ENCODE measurements around the gene ISOC1. TPM values are rescaled to one million over a fixed set of nuclear protein-coding genes. Genes with fewer than 3 reads are reported as not detected.

The ISOC1 gene
- total RNA-seq, 1 experiment from 2014 or later, result 24.9 TPM

DNA sequence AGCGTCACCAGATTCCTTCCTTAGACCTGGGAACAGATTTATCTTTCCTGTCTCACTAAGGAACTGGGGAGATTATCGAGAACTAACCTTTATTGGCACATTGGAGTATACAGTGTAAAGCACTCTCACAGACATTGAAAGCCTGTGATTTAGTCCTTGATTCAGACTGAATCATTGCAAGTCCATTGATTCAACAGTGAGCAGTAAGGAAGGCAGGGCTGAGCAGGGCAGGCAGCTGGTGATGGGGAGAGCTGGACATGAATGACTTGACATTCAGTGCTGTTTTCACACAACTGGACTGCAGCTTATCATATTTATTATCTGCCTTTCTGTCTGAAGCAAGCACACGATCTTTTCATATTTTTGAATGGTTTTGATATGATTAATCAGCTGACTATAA, 16.2 kb downstream of the ISOC1 start:
- Mint-ChIP-seq H3K27ac (no peak overlapping the region), H3K36me3 (peaks cover 8% of the 10 kb centered on the region), H3K4me3 (no peak overlapping the region), H3K4me1 (peaks cover 15% of the 10 kb centered on the region), H3K9me3 (no peaks in the 10 kb centered on the region), H3K27me3 (ENCODE audit: low read depth) (no peaks in the 10 kb centered on the region)
- DNase-seq (ENCODE audit: low spot score) (no peak), ATAC-seq (no peak)
- ChIA-PET POLR2A (no interaction called here), CTCF (no interaction called here)
- no peak for TF ChIP-seq PRRX2 (CRISPR knock-in tag; IDR thresholded peaks at IDR 0.05)
- TF ChIP-seq, protein P1, sequence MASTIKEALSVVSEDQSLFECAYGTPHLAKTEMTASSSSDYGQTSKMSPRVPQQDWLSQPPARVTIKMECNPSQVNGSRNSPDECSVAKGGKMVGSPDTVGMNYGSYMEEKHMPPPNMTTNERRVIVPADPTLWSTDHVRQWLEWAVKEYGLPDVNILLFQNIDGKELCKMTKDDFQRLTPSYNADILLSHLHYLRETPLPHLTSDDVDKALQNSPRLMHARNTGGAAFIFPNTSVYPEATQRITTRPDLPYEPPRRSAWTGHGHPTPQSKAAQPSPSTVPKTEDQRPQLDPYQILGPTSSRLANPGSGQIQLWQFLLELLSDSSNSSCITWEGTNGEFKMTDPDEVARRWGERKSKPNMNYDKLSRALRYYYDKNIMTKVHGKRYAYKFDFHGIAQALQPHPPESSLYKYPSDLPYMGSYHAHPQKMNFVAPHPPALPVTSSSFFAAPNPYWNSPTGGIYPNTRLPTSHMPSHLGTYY (CRISPR knock-in tag; IDR thresholded peaks at IDR 0.05), result no peak
- no peak for TF ChIP-seq EMX1 (CRISPR knock-in tag; IDR thresholded peaks at IDR 0.05)
- TF ChIP-seq ZNF219 (CRISPR knock-in tag; IDR thresholded peaks at IDR 0.05; ENCODE audit: borderline replicate concordance), result no peak
- TF ChIP-seq KAT7 (CRISPR knock-in tag; IDR thresholded peaks at IDR 0.05; ENCODE audit: borderline replicate concordance), result no peak
- TF ChIP-seq, protein P2, sequence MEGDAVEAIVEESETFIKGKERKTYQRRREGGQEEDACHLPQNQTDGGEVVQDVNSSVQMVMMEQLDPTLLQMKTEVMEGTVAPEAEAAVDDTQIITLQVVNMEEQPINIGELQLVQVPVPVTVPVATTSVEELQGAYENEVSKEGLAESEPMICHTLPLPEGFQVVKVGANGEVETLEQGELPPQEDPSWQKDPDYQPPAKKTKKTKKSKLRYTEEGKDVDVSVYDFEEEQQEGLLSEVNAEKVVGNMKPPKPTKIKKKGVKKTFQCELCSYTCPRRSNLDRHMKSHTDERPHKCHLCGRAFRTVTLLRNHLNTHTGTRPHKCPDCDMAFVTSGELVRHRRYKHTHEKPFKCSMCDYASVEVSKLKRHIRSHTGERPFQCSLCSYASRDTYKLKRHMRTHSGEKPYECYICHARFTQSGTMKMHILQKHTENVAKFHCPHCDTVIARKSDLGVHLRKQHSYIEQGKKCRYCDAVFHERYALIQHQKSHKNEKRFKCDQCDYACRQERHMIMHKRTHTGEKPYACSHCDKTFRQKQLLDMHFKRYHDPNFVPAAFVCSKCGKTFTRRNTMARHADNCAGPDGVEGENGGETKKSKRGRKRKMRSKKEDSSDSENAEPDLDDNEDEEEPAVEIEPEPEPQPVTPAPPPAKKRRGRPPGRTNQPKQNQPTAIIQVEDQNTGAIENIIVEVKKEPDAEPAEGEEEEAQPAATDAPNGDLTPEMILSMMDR (IDR thresholded peaks at IDR 0.05), result no peak
- TF ChIP-seq, protein P3, sequence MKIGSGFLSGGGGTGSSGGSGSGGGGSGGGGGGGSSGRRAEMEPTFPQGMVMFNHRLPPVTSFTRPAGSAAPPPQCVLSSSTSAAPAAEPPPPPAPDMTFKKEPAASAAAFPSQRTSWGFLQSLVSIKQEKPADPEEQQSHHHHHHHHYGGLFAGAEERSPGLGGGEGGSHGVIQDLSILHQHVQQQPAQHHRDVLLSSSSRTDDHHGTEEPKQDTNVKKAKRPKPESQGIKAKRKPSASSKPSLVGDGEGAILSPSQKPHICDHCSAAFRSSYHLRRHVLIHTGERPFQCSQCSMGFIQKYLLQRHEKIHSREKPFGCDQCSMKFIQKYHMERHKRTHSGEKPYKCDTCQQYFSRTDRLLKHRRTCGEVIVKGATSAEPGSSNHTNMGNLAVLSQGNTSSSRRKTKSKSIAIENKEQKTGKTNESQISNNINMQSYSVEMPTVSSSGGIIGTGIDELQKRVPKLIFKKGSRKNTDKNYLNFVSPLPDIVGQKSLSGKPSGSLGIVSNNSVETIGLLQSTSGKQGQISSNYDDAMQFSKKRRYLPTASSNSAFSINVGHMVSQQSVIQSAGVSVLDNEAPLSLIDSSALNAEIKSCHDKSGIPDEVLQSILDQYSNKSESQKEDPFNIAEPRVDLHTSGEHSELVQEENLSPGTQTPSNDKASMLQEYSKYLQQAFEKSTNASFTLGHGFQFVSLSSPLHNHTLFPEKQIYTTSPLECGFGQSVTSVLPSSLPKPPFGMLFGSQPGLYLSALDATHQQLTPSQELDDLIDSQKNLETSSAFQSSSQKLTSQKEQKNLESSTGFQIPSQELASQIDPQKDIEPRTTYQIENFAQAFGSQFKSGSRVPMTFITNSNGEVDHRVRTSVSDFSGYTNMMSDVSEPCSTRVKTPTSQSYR (CRISPR knock-in tag; IDR thresholded peaks at IDR 0.05), result no peak

DNA sequence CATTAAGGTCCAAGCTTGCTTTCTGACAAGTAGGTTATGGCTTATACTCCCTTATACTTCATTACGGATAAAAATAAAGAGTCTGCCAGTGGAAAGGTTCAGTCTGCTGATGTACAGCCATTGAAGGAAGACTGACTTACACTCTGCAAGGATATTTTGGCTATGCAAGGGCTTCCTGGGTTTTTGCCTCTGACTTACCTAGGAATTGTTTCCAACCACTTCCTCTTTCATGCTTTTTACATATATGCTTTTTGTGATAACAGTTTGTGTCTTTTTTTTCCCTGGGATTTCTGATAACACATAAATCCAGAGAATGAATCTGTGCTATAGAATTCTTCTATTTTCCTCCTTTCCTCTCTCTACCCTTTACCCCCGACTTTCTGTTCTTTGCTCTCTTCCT, 16.8 kb downstream of the ISOC1 start:
- H3K4me3 Mint-ChIP-seq, result no peak overlapping the region
- ChIA-PET POLR2A (interaction anchor here (0.7 to 1.0 kb wide), 2 partner anchors 16 to 17 kb away, joined by 3 to 4 read pairs; partner anchors contain the start of gene ISOC1), CTCF (no interaction called here)
- no peak for DNase-seq (ENCODE audit: low spot score)
- H3K9me3 Mint-ChIP-seq, result no peaks in the 10 kb centered on the region
- no peak for ATAC-seq
- no peak overlapping the region for H3K27ac Mint-ChIP-seq
- peaks cover 18% of the 10 kb centered on the region for H3K4me1 Mint-ChIP-seq
- H3K36me3 Mint-ChIP-seq, result peaks cover 8% of the 10 kb centered on the region
- no peaks in the 10 kb centered on the region for H3K27me3 Mint-ChIP-seq (ENCODE audit: low read depth)
- TF ChIP-seq, protein P4, sequence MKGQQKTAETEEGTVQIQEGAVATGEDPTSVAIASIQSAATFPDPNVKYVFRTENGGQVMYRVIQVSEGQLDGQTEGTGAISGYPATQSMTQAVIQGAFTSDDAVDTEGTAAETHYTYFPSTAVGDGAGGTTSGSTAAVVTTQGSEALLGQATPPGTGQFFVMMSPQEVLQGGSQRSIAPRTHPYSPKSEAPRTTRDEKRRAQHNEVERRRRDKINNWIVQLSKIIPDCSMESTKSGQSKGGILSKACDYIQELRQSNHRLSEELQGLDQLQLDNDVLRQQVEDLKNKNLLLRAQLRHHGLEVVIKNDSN (CRISPR knock-in tag; IDR thresholded peaks at IDR 0.05), result no peak
- TF ChIP-seq, protein P5, sequence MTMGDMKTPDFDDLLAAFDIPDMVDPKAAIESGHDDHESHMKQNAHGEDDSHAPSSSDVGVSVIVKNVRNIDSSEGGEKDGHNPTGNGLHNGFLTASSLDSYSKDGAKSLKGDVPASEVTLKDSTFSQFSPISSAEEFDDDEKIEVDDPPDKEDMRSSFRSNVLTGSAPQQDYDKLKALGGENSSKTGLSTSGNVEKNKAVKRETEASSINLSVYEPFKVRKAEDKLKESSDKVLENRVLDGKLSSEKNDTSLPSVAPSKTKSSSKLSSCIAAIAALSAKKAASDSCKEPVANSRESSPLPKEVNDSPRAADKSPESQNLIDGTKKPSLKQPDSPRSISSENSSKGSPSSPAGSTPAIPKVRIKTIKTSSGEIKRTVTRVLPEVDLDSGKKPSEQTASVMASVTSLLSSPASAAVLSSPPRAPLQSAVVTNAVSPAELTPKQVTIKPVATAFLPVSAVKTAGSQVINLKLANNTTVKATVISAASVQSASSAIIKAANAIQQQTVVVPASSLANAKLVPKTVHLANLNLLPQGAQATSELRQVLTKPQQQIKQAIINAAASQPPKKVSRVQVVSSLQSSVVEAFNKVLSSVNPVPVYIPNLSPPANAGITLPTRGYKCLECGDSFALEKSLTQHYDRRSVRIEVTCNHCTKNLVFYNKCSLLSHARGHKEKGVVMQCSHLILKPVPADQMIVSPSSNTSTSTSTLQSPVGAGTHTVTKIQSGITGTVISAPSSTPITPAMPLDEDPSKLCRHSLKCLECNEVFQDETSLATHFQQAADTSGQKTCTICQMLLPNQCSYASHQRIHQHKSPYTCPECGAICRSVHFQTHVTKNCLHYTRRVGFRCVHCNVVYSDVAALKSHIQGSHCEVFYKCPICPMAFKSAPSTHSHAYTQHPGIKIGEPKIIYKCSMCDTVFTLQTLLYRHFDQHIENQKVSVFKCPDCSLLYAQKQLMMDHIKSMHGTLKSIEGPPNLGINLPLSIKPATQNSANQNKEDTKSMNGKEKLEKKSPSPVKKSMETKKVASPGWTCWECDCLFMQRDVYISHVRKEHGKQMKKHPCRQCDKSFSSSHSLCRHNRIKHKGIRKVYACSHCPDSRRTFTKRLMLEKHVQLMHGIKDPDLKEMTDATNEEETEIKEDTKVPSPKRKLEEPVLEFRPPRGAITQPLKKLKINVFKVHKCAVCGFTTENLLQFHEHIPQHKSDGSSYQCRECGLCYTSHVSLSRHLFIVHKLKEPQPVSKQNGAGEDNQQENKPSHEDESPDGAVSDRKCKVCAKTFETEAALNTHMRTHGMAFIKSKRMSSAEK (CRISPR knock-in tag; IDR thresholded peaks at IDR 0.05; ENCODE audit: borderline replicate concordance), result no peak
- TF ChIP-seq NFE2L1 (CRISPR knock-in tag; IDR thresholded peaks at IDR 0.05) (no peak), ZNF232 (CRISPR knock-in tag; IDR thresholded peaks at IDR 0.05) (no peak), ZNF138 (CRISPR knock-in tag; conservative IDR thresholded peaks at IDR 0.05) (no peak), EMX1 (CRISPR knock-in tag; IDR thresholded peaks at IDR 0.05) (no peak), HMGA2 (CRISPR knock-in tag; IDR thresholded peaks at IDR 0.05) (no peak), TP53 (CRISPR knock-in tag; IDR thresholded peaks at IDR 0.05) (no peak), CREB1 (CRISPR knock-in tag; IDR thresholded peaks at IDR 0.05) (no peak), NFYB (CRISPR knock-in tag; conservative IDR thresholded peaks at IDR 0.05; ENCODE audit: low read depth) (no peak), TEAD1 (CRISPR knock-in tag; IDR thresholded peaks at IDR 0.05) (no peak)
- TF ChIP-seq, protein P6, sequence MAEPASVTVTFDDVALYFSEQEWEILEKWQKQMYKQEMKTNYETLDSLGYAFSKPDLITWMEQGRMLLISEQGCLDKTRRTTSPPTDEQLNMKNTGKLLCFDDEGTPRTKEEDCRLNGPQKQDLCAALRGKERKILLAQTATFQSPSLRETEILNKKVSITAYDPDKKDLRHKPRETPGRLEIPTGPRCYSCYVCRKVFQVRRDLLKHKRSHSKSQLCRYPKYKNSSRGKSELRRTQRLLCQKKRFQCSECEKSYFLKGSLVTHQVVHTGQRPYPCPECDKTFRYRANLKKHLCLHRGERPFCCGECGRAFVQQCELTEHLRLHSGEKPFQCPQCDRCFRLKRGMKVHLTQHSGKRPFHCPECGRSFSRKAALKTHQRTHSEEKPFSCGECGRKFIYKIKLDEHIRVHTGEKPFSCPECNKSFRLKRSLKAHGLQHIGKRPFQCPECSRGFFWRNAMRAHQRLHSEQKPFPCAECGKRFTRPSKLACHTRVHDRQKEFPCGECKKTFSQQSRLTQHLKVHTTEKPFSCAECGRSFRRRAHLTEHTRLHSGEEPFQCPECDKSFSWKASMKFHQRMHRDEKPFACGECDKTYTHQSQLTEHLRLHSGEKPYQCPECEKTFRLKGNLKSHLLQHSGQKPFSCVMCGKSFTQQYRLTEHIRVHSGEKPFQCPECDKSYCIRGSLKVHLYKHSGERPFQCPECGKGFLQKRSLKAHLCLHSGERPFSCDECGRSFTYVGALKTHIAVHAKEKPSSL (CRISPR knock-in tag; conservative IDR thresholded peaks at IDR 0.05), result no peak
- TF ChIP-seq, protein P7, sequence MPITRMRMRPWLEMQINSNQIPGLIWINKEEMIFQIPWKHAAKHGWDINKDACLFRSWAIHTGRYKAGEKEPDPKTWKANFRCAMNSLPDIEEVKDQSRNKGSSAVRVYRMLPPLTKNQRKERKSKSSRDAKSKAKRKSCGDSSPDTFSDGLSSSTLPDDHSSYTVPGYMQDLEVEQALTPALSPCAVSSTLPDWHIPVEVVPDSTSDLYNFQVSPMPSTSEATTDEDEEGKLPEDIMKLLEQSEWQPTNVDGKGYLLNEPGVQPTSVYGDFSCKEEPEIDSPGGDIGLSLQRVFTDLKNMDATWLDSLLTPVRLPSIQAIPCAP (CRISPR knock-in tag; IDR thresholded peaks at IDR 0.05), result no peak
- TF ChIP-seq, protein P3 (CRISPR knock-in tag; IDR thresholded peaks at IDR 0.05), result no peak
